DOHH2 (cell line): ENCODE measurements around the gene PPP1R11.

Experiments used
- H3F3A ChIP-seq: fragments of 200-600 bp; sonication (generic), shearing (Covaris generic); 2 replicates; pipeline ENCODE4 v1.6.0; 2016; ENCODE audit warnings: antibody characterized with exemption, mild to moderate bottlenecking; ENCODE audit not compliant: control insufficient read depth, insufficient read depth
- H3K27ac ChIP-seq: fragments of 200-600 bp; sonication (generic); 2 replicates; pipeline ENCODE4 v1.5.1; 2014; ENCODE audit warnings: low read depth, mild to moderate bottlenecking, low read length, moderate library complexity
- H3K27me3 ChIP-seq: fragments of 200-600 bp; sonication (generic); 2 replicates; pipeline ENCODE4 v1.6.1; 2014; ENCODE audit warnings: mild to moderate bottlenecking, low read length, mixed read lengths; ENCODE audit not compliant: control insufficient read depth
- H3K36me3 ChIP-seq: fragments of 200-600 bp; sonication (generic); 2 replicates; pipeline ENCODE4 v1.6.1; 2014; ENCODE audit warnings: mild to moderate bottlenecking, low read length, moderate library complexity, mixed read lengths; ENCODE audit not compliant: control insufficient read depth
- H3K4me1 ChIP-seq: fragments of 200-600 bp; sonication (generic); 2 replicates; pipeline ENCODE4 v1.6.1; 2014; ENCODE audit warnings: mild to moderate bottlenecking, low read length, mixed read lengths; ENCODE audit not compliant: control insufficient read depth
- H3K4me2 ChIP-seq: fragments of 200-600 bp; sonication (generic); 2 replicates; pipeline ENCODE4 v1.6.0; 2014; ENCODE audit warnings: mild to moderate bottlenecking, low read length, moderate library complexity
- H3K4me3 ChIP-seq: fragments of 200-600 bp; sonication (generic); 2 replicates; pipeline ENCODE4 v1.5.1; 2014; ENCODE audit warnings: mild to moderate bottlenecking, low read length, mixed read lengths
- H3K79me2 ChIP-seq: fragments of 200-600 bp; sonication (generic); 2 replicates; pipeline ENCODE4 v1.6.1; 2014; ENCODE audit warnings: mild to moderate bottlenecking, low read length, mixed read lengths; ENCODE audit not compliant: control insufficient read depth
- H3K9me2 ChIP-seq: fragments of 200-600 bp; sonication (generic); replicated peaks from 2 replicates; pipeline ENCODE4 v1.6.1; 2014; ENCODE audit warnings: mild to moderate bottlenecking, low read length, mixed read lengths; ENCODE audit not compliant: control insufficient read depth
- H3K9me3 ChIP-seq: fragments of 200-600 bp; sonication (generic); 2 replicates; pipeline ENCODE4 v1.6.1; 2014; ENCODE audit warnings: antibody characterized with exemption, low read length, mixed read lengths; ENCODE audit not compliant: control insufficient read depth, insufficient read depth
- H4K20me1 ChIP-seq: fragments of 200-600 bp; sonication (generic); 2 replicates; pipeline ENCODE4 v1.6.0; 2014; ENCODE audit warnings: low read depth, mild to moderate bottlenecking, antibody characterized with exemption, low read length, moderate library complexity; ENCODE audit not compliant: control insufficient read depth, insufficient read depth
- EZH2phosphoT487 ChIP-seq: fragments of 200-600 bp; sonication (generic); IDR thresholded peaks from 2 replicates; pipeline ENCODE4 v1.6.1; 2017; ENCODE audit warnings: borderline replicate concordance, mild to moderate bottlenecking, antibody characterized with exemption, low read length, moderate library complexity, mixed read lengths
- TF ChIP-seq, protein P1 (sequence below): fragments of 200-600 bp; sonication (generic); IDR thresholded peaks from one replicate; pipeline ENCODE4 v1.5.1; 2014; ENCODE audit warnings: antibody characterized with exemption, mild to moderate bottlenecking, low read depth, low read length; ENCODE audit not compliant: poor library complexity, severe bottlenecking

PPP1R11 gene

DNA sequence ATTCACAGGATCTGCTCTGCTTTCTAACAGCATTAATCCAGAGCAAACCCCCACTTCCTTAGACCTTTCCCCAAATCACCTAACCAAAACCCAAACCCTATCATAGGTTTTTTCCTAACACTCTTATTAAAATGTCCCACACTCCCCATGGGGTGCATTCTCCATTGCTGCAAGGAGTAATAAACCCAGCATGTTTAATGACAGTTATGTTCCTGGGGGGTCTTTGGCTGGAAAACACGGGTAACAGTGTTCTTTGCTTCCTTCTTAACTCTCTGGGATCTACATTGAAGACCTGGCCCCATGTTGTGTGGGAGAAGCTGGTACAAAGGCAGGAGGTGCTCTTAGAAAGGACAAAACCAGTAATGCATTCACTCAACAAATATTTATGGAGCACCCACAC lies 29.8 kb downstream of the PPP1R11 start:
- Histone ChIP-seq H3F3A (no peaks in the 10 kb centered on the region), H3K36me3 (no peaks in the 10 kb centered on the region), H4K20me1 (no peaks in the 10 kb centered on the region), H3K27ac (no peak overlapping the region), H3K4me2 (no peak overlapping the region), H3K27me3 (peaks cover 71% of the 10 kb centered on the region), H3K4me1 (peaks cover 14% of the 10 kb centered on the region), H3K4me3 (no peak overlapping the region), H3K9me3 (no peaks in the 10 kb centered on the region; the same call in 1 of the 2 replicates), H3K79me2 (no peaks in the 10 kb centered on the region), H3K9me2 (no peaks in the 10 kb centered on the region)
- TF ChIP-seq, protein P1, sequence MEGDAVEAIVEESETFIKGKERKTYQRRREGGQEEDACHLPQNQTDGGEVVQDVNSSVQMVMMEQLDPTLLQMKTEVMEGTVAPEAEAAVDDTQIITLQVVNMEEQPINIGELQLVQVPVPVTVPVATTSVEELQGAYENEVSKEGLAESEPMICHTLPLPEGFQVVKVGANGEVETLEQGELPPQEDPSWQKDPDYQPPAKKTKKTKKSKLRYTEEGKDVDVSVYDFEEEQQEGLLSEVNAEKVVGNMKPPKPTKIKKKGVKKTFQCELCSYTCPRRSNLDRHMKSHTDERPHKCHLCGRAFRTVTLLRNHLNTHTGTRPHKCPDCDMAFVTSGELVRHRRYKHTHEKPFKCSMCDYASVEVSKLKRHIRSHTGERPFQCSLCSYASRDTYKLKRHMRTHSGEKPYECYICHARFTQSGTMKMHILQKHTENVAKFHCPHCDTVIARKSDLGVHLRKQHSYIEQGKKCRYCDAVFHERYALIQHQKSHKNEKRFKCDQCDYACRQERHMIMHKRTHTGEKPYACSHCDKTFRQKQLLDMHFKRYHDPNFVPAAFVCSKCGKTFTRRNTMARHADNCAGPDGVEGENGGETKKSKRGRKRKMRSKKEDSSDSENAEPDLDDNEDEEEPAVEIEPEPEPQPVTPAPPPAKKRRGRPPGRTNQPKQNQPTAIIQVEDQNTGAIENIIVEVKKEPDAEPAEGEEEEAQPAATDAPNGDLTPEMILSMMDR = no peak
- TF ChIP-seq EZH2phosphoT487 = no peak

DNA sequence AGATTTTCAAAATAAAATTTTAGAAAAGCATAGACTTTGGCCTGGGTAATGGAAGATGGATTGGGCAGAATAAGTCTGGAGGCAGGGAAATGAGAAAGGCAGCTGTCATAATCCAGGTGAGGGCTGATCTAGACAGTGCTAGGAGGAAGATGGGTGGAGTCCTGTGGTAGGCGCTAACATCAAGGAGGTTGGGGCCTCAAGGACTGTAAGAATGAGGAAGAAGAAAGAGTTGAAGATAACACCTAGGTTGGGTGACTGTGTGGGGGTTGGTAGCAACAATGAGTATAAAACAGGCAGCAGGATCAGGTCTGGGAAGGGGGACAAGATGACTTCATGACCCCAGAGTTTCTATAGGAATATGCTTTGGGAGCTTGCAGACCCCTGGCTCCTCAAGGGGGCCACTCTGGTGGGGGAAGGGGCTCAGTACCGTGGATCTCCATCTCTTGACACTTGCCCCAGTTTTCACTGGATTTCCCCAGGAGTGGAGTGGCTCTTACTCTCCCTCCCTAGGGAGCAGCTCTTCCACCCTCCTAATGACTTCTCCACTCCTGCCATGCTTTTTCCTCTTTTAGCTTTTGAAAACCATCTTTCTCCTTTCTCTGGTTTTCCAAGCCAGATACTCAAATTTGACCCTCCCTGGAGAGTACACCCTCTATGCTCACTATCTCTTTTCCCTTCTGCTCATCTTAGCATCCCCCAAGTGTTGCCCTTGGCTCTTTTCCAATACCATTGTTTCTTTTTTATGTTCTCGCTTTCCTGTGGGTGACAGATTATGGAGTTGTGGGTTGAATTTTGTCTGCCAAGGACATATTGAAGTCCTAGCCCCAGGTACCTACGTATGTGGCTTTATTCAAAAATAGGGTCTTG lies 31.1 kb downstream of the PPP1R11 start:
- H3K9me3 ChIP-seq = no peaks in the 10 kb centered on the region; the same call in 1 of the 2 replicates
- H3K27me3 ChIP-seq = peaks cover 65% of the 10 kb centered on the region

DNA sequence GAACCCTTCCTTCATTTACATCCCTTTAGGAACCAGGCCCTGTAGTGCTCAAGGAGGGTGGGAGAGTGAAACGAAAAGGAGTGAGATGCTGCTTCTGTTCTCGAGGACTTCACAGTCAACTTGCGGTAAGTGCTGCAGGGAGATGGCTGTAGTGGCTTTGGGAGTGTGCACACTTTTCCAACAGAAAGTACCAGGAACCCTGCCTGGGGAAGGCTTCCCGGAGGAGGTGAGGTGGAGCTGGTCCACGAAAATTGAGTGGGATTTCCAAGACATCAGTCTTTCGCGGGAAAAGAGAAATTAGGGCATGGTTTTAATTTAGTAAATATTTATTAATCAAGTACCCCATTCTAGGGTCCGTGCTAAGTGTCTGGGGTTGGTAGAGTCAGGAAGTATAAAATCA lies 33.2 kb downstream of the PPP1R11 start:
- H3K4me3 ChIP-seq = no peak overlapping the region; the same call in 1 of the 2 replicates
- H3F3A ChIP-seq = peaks cover 4% of the 10 kb centered on the region; the same call in 1 of the 2 replicates
- peak overlapping the region; percentile 75; the same call in 1 of the 2 replicates for H3K4me2 ChIP-seq

More for the DNA sequence above, 31.1 kb downstream of the PPP1R11 start:
- H3K4me2 ChIP-seq = no peak overlapping the region
- no peaks in the 10 kb centered on the region for H3K79me2 ChIP-seq
- no peak for TF ChIP-seq EZH2phosphoT487
- TF ChIP-seq, protein P1 = no peak
- peaks cover 4% of the 10 kb centered on the region; the same call in 1 of the 2 replicates for H3F3A ChIP-seq
- no peak overlapping the region for H3K27ac ChIP-seq
- H3K9me2 ChIP-seq = no peaks in the 10 kb centered on the region
- H4K20me1 ChIP-seq = no peaks in the 10 kb centered on the region
- H3K4me1 ChIP-seq = peaks cover 26% of the 10 kb centered on the region
- H3K36me3 ChIP-seq = no peaks in the 10 kb centered on the region
- no peak overlapping the region for H3K4me3 ChIP-seq

More for the DNA sequence above, 33.2 kb downstream of the PPP1R11 start:
- no peak overlapping the region for H3K27ac ChIP-seq
- H3K9me3 ChIP-seq = no peaks in the 10 kb centered on the region
- peaks cover 71% of the 10 kb centered on the region for H3K27me3 ChIP-seq
- no peak for TF ChIP-seq EZH2phosphoT487
- peaks cover 31% of the 10 kb centered on the region for H3K4me1 ChIP-seq
- H4K20me1 ChIP-seq = no peaks in the 10 kb centered on the region
- H3K79me2 ChIP-seq = no peaks in the 10 kb centered on the region
- H3K36me3 ChIP-seq = no peaks in the 10 kb centered on the region
- no peaks in the 10 kb centered on the region for H3K9me2 ChIP-seq
